ENCODE measurements around the gene UBASH3A.
A peak's percentile ranks its signal among the peaks of the same experiment; 100 is the strongest.

The UBASH3A gene

GRCh38 chr21:42433946-42434551, 30.3 kb downstream of the UBASH3A start:
- FAIRE-seq = no peak

- no peak for FAIRE-seq
Observed at GRCh38 chr21:42434884-42435283, 31.2 kb downstream of the UBASH3A start.

- no peak for FAIRE-seq
Observed at GRCh38 chr21:42435401-42435800, 31.7 kb downstream of the UBASH3A start.

- peak; percentile 18 for FAIRE-seq
Observed at GRCh38 chr21:42435833-42436232, 32.1 kb downstream of the UBASH3A start.

- FAIRE-seq = no peak
Observed at GRCh38 chr21:42436914-42437313, 33.2 kb downstream of the UBASH3A start.

GRCh38 chr21:42437786-42438185, 34.1 kb downstream of the UBASH3A start:
- FAIRE-seq = no peak

GRCh38 chr21:42438316-42439205, 34.9 kb downstream of the UBASH3A start:
- FAIRE-seq = no peak

- FAIRE-seq = no peak
Observed at GRCh38 chr21:42439284-42440186, 35.8 kb downstream of the UBASH3A start.

GRCh38 chr21:42440187-42440792, 36.6 kb downstream of the UBASH3A start:
- no peak for FAIRE-seq

GRCh38 chr21:42441963-42442362, 38.3 kb downstream of the UBASH3A start:
- FAIRE-seq = no peak

GRCh38 chr21:42443181-42443785, 39.6 kb downstream of the UBASH3A start:
- FAIRE-seq = no peak

GRCh38 chr21:42443876-42444744, 40.4 kb downstream of the UBASH3A start:
- FAIRE-seq = no peak

- no peak for FAIRE-seq
Observed at GRCh38 chr21:42444745-42445059, 41.0 kb downstream of the UBASH3A start.

- FAIRE-seq = no peak
Observed at GRCh38 chr21:42445311-42445710, 41.6 kb downstream of the UBASH3A start.

GRCh38 chr21:42446531-42446930, 42.8 kb downstream of the UBASH3A start:
- no peak for FAIRE-seq

- FAIRE-seq = no peak
Observed at GRCh38 chr21:42447182-42447581, 43.5 kb downstream of the UBASH3A start.

GRCh38 chr21:42447732-42448131, 44.0 kb downstream of the UBASH3A start:
- FAIRE-seq = no peak

GRCh38 chr21:42448686-42449085, 45.0 kb downstream of the UBASH3A start:
- FAIRE-seq = no peak

GRCh38 chr21:42451941-42452340, 48.2 kb downstream of the UBASH3A start:
- FAIRE-seq = no peak

- FAIRE-seq = no peak
Observed at GRCh38 chr21:42452401-42453223, 48.9 kb downstream of the UBASH3A start.
